WTC11 (cell line): ENCODE data around the gene OR8D4. TPM values are rescaled to one million over a fixed set of nuclear protein-coding genes. Genes with fewer than 3 reads are reported as not detected.

Source experiments
- ATAC-seq: fragments of 200-7000 bp; cut with Tn5 transposase; 2 replicates; pipeline ENCODE4 v1.10.0; 2021; ENCODE audit warnings: mild to moderate bottlenecking, moderate library complexity
- Bru-seq: library from RNA; stranded (reverse); fragments of 400-500 nt; gene quantifications from one replicate; lab custom pipeline; 2021; lab: Mats Ljungman, UMichigan
- CTCF ChIA-PET: fragments of 300-600 bp; sonication (Branson Sonifier 250); formaldehyde crosslinking; loops from one replicate; lab custom pipeline; 2021; ENCODE audit warnings: antibody characterized with exemption; lab: Charles Lee
- POLR2A ChIA-PET: fragments of 350-600 bp; sonication (Branson Sonifier 250); formaldehyde crosslinking; loops from one replicate; lab custom pipeline; 2021; ENCODE audit warnings: antibody characterized with exemption; lab: Charles Lee
- DNase-seq: peaks from one replicate; pipeline ENCODE4 v3.0.0; 2021; ENCODE audit warnings: low spot score
- H3K27ac Mint-ChIP-seq: 2 replicates; pipeline ENCODE4 v1.8.0; 2021; ENCODE audit warnings: mixed read lengths
- H3K27me3 Mint-ChIP-seq: 2 replicates; pipeline ENCODE4 v1.8.0; 2021; ENCODE audit warnings: low read depth, mild to moderate bottlenecking, moderate library complexity, mixed read lengths
- H3K36me3 Mint-ChIP-seq: 2 replicates; pipeline ENCODE4 v1.8.0; 2021; ENCODE audit warnings: mixed read lengths
- H3K4me1 Mint-ChIP-seq: 2 replicates; pipeline ENCODE4 v1.8.0; 2022; ENCODE audit warnings: mixed read lengths
- H3K4me3 Mint-ChIP-seq: 2 replicates; pipeline ENCODE4 v1.8.0; 2021; ENCODE audit warnings: mild to moderate bottlenecking, moderate library complexity, mixed read lengths
- H3K9me3 Mint-ChIP-seq: 2 replicates; pipeline ENCODE4 v1.8.0; 2021; ENCODE audit warnings: mixed read lengths
- ATF3 ChIP-seq: sonication (generic); formaldehyde crosslinking; conservative IDR thresholded peaks from 2 replicates; pipeline ENCODE4 v1.8.1; 2022; ENCODE audit warnings: mild to moderate bottlenecking, missing genetic modification reagents
- CBFB ChIP-seq: sonication (generic); formaldehyde crosslinking; IDR thresholded peaks from 2 replicates; pipeline ENCODE4 v1.8.1; 2022; ENCODE audit warnings: mild to moderate bottlenecking, low read depth, missing genetic modification reagents
- CREM ChIP-seq: sonication (generic); formaldehyde crosslinking; IDR thresholded peaks from 2 replicates; pipeline ENCODE4 v1.8.1; 2022; ENCODE audit warnings: mild to moderate bottlenecking, missing genetic modification reagents, moderate library complexity
- FOXP4 ChIP-seq: sonication (generic); formaldehyde crosslinking; IDR thresholded peaks from 2 replicates; pipeline ENCODE4 v1.8.0; 2022; ENCODE audit warnings: mild to moderate bottlenecking, missing genetic modification reagents
- NFE2L1 ChIP-seq: sonication (generic); formaldehyde crosslinking; IDR thresholded peaks from 2 replicates; pipeline ENCODE4 v1.8.1; 2023; ENCODE audit warnings: missing genetic modification reagents
- NR1H2 ChIP-seq: sonication (generic); formaldehyde crosslinking; IDR thresholded peaks from 2 replicates; pipeline ENCODE4 v1.9.0; 2021; ENCODE audit warnings: mild to moderate bottlenecking, moderate library complexity, missing genetic modification reagents
- PRDM15 ChIP-seq: sonication (generic); formaldehyde crosslinking; IDR thresholded peaks from 2 replicates; pipeline ENCODE4 v1.8.0; 2022; ENCODE audit warnings: missing genetic modification reagents
- PRRX2 ChIP-seq: fragments of 250-450 bp; sonication (Bioruptor Pico); IDR thresholded peaks from 2 replicates; pipeline ENCODE4 v1.8.0; 2021; ENCODE audit warnings: mild to moderate bottlenecking
- SMAD3 ChIP-seq: sonication (generic); formaldehyde crosslinking; IDR thresholded peaks from 2 replicates; pipeline ENCODE4 v1.8.0; 2022; ENCODE audit warnings: missing genetic modification reagents, mild to moderate bottlenecking, borderline replicate concordance
- STAT6 ChIP-seq: sonication (generic); formaldehyde crosslinking; conservative IDR thresholded peaks from 2 replicates; pipeline ENCODE4 v1.8.1; 2023; ENCODE audit warnings: mild to moderate bottlenecking, low read depth, missing genetic modification reagents, moderate library complexity
- ZBTB21 ChIP-seq: sonication (generic); formaldehyde crosslinking; IDR thresholded peaks from 2 replicates; pipeline ENCODE4 v1.8.1; 2023; ENCODE audit warnings: mild to moderate bottlenecking, missing genetic modification reagents, borderline replicate concordance
- long read RNA-seq, 3 experiments: library from RNA in 1 of 3; library from capped mRNA in 1 of 3; library from polyadenylated mRNA in 1 of 3; unstranded in 2 of 3; stranded (forward) in 1 of 3; transcript quantifications; one replicate each; pipeline ENCODE4 v2.0.0, GENCODE V29; 2021
- total RNA-seq: library from RNA; stranded (reverse); gene quantifications from 3 replicates; pipeline ENCODE4 v1.2.3, GENCODE V29; 2021
- TF ChIP-seq, protein P1 (sequence below): sonication (generic); formaldehyde crosslinking; IDR thresholded peaks from 2 replicates; pipeline ENCODE4 v1.8.1; 2022; ENCODE audit warnings: mild to moderate bottlenecking, moderate library complexity, missing genetic modification reagents
- TF ChIP-seq, protein P2 (sequence below): fragments of 250-450 bp; sonication (Bioruptor Pico); IDR thresholded peaks from 2 replicates; pipeline ENCODE4 v1.9.0; 2021; ENCODE audit warnings: mild to moderate bottlenecking
- TF ChIP-seq, protein P3 (sequence below): fragments of 250-450 bp; sonication (Bioruptor Pico); IDR thresholded peaks from 2 replicates; pipeline ENCODE4 v1.9.0; 2021; ENCODE audit warnings: moderate library complexity, mild to moderate bottlenecking, inconsistent platforms, borderline replicate concordance

OR8D4 gene
- total RNA-seq (0.07 TPM in 1 of 3 replicates, not detected in the others), Bru-seq, nascent RNA (percentile 35 among the genes with signal in this experiment)
- long read RNA-seq, experiment 1: 0 reads
- long read RNA-seq, experiment 2: 0 reads
- long read RNA-seq, experiment 3: 0 reads

GRCh38 chr11:123901867-123902266, at the start of gene OR8D4:
Gene OR8D4 (plus strand): TSS chr11:123902167. CDS start chr11:123906432, 4,265 bp downstream.
- POLR2A ChIA-PET: no interaction called here
- Mint-ChIP-seq H3K36me3 (no peaks in the 10 kb centered on the region), H3K4me1 (peaks cover 8% of the 10 kb centered on the region), H3K27ac (no peak within 1 kb of the TSS), H3K9me3 (no peaks in the 10 kb centered on the region), H3K27me3 (no peaks in the 10 kb centered on the region), H3K4me3 (no peak within 1 kb of the TSS)
- no peak for DNase-seq
- TF ChIP-seq, protein P1, sequence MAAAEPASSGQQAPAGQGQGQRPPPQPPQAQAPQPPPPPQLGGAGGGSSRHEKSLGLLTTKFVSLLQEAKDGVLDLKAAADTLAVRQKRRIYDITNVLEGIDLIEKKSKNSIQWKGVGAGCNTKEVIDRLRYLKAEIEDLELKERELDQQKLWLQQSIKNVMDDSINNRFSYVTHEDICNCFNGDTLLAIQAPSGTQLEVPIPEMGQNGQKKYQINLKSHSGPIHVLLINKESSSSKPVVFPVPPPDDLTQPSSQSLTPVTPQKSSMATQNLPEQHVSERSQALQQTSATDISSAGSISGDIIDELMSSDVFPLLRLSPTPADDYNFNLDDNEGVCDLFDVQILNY (CRISPR knock-in tag): no peak
- TF ChIP-seq CBFB (CRISPR knock-in tag): no peak
- TF ChIP-seq PRRX2: no peak
- TF ChIP-seq, protein P2, sequence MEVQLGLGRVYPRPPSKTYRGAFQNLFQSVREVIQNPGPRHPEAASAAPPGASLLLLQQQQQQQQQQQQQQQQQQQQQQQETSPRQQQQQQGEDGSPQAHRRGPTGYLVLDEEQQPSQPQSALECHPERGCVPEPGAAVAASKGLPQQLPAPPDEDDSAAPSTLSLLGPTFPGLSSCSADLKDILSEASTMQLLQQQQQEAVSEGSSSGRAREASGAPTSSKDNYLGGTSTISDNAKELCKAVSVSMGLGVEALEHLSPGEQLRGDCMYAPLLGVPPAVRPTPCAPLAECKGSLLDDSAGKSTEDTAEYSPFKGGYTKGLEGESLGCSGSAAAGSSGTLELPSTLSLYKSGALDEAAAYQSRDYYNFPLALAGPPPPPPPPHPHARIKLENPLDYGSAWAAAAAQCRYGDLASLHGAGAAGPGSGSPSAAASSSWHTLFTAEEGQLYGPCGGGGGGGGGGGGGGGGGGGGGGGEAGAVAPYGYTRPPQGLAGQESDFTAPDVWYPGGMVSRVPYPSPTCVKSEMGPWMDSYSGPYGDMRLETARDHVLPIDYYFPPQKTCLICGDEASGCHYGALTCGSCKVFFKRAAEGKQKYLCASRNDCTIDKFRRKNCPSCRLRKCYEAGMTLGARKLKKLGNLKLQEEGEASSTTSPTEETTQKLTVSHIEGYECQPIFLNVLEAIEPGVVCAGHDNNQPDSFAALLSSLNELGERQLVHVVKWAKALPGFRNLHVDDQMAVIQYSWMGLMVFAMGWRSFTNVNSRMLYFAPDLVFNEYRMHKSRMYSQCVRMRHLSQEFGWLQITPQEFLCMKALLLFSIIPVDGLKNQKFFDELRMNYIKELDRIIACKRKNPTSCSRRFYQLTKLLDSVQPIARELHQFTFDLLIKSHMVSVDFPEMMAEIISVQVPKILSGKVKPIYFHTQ (CRISPR knock-in tag): no peak
- TF ChIP-seq STAT6 (CRISPR knock-in tag): no peak
- no peak for ATAC-seq
- CTCF ChIA-PET: no interaction called here

DNA sequence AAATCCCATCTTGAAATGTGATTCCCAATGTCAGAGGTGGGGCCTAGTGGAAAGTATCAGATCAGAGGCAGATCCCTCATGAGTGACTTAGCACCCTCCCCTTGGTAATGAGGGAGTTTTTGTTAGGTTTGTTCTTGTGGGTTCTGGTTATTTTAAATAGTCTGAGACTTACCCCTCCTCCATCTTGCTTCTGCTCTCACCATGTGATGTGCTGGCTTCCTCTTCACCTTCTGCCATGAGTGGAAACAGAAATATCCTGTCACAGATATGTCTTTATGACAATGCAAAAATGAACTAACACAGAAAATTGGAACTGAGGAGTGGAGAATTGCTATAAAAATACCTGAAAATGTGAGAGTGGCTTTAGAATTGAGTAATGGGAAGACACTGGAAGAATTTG, 49.6 kb upstream of the OR8D4 start:
- peaks cover 54% of the 10 kb centered on the region for H3K9me3 Mint-ChIP-seq
- no peak for TF ChIP-seq NR1H2 (CRISPR knock-in tag)
- TF ChIP-seq, all 79 proteins: peak for 0
- Mint-ChIP-seq H3K4me3 (no peak overlapping the region), H3K27me3 (no peaks in the 10 kb centered on the region; the same call in 1 of the 2 replicates), H3K27ac (no peak overlapping the region), H3K36me3 (peaks cover 31% of the 10 kb centered on the region), H3K4me1 (peaks cover 25% of the 10 kb centered on the region)
- DNase-seq (no peak), ATAC-seq (no peak)
- ChIA-PET POLR2A (no interaction called here), CTCF (no interaction called here)

DNA sequence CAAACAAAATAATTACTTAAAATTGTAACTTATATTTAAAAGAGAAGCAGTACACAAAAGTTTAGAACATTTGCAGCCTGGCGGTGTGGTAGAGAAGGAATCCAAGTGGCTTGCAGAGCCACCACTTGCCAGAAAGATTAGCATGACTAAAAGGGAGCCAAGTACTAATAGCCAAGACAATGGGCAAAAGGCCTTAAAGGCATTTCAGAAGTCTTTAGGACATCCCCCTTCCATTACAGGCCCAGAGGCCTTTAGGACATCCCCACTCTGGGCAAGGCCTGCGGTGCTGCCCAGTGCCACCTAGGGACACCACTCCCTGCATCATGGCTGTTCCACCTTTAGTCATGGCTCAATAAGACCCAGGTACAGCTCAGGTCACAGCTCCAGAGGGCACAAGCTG, 48.9 kb upstream of the OR8D4 start:
- no peak for DNase-seq
- Mint-ChIP-seq H3K27me3 (no peaks in the 10 kb centered on the region; the same call in 1 of the 2 replicates), H3K36me3 (peaks cover 35% of the 10 kb centered on the region), H3K4me1 (peaks cover 25% of the 10 kb centered on the region), H3K27ac (no peak overlapping the region), H3K9me3 (peaks cover 61% of the 10 kb centered on the region), H3K4me3 (no peak overlapping the region)
- no peak for TF ChIP-seq ZBTB21 (CRISPR knock-in tag)
- TF ChIP-seq ATF3 (CRISPR knock-in tag): no peak
- no peak for TF ChIP-seq PRDM15 (CRISPR knock-in tag)
- TF ChIP-seq, protein P2 (CRISPR knock-in tag): no peak
- TF ChIP-seq SMAD3 (CRISPR knock-in tag): no peak
- no peak for TF ChIP-seq FOXP4
- TF ChIP-seq, protein P3, sequence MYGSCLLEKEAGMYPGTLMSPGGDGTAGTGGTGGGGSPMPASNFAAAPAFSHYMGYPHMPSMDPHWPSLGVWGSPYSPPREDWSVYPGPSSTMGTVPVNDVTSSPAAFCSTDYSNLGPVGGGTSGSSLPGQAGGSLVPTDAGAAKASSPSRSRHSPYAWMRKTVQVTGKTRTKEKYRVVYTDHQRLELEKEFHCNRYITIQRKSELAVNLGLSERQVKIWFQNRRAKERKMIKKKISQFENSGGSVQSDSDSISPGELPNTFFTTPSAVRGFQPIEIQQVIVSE (CRISPR knock-in tag): no peak
- no peak for TF ChIP-seq CREM (CRISPR knock-in tag)
- TF ChIP-seq NFE2L1 (CRISPR knock-in tag): no peak
- ChIA-PET CTCF (no interaction called here), POLR2A (no interaction called here)
- peak; percentile 90 for ATAC-seq
